Occipital lobe (tissue), 2 donors: Measurements from ENCODE around the gene CYP4A22. TPM values are rescaled to one million over a fixed set of nuclear protein-coding genes. Genes with fewer than 3 reads are reported as not detected.
"Not testable (repeated sequence)": the region's sequence is repeated elsewhere in the genome, so short reads cannot be mapped to it uniquely, and the experiment has no call there.

Source experiments
- DNase-seq: peaks from one replicate; lab custom pipeline; 2025; lab: John Stamatoyannopoulos, UW
- total RNA-seq: library from RNA; depleted of rRNA; stranded (reverse); fragments of >200 nt; gene quantifications from one replicate; pipeline ENCODE4 v1.2.3, GENCODE V29; 2014

The CYP4A22 gene
- total RNA-seq, 1 donor from 2014 or later = not detected

- no peak for DNase-seq
These were observed 47.0 kb downstream of the CYP4A22 start for GRCh38 chr1:47184090-47184821.

GRCh38 chr1:47184822-47185677 is 47.8 kb downstream of the CYP4A22 start:
- DNase-seq = no peak

DNA sequence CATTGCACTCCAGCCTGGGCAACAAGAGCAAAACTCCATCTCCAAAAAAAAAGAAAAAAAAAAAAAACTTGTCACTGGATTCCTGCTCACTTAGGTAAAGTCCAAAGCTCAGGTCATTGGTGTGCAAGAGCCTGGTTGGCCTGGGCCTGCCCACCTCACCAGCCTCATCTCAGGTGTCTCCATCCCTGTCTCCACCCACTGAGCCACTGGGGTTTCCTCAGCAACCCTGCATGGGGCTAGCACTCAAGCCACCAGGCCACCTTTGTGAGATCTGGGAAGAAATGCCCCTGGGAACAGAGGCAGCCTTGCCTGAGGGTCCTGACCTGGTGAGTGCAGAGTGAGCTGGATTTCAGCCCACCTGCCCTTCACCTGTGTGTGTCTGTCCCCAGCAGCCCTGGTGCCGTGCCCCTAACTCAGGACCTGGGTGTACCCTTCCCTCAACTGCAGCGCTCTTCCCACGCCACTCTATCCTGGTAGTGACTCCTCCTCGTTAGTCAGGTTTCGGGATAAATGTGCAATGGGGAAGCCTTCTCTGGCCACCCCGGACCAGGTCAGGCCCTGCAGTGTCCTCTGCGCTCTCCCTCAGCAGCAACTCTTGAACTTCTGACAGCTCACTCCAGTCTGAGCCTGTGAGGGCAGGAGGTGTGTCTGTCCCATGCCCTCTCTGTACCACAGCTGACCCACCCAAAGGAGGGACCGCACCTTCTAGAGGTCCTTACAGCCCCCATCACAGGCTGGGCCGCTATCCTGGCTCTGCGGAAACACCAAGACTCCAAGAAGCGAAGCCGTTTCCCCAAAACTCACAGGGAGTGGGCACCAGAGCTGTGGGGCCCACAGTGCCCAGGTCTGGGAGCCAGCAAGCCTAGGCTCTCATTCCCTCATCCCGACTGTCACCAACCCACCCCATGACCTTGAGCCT is 49.3 kb downstream of the CYP4A22 start:
- no peak for DNase-seq

- DNase-seq = no peak
These were observed 50.1 kb downstream of the CYP4A22 start for GRCh38 chr1:47187231-47187925.

DNA sequence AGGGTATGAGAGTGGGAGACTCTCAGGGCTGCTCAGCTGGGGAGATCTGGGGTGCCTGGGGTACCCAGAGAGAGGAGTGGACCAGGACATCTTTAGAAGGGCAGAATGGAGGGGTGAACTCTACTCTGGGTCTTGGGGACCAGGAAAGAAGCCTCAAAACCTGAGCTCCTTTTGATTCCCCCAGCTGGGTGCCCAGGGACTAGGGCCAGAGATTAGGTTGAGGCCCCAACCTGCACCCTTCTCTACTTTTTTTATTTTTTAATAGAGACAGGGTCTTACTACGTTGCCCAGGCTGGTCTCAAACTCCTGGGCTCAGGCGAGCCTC is 50.6 kb downstream of the CYP4A22 start:
- no peak for DNase-seq

DNA sequence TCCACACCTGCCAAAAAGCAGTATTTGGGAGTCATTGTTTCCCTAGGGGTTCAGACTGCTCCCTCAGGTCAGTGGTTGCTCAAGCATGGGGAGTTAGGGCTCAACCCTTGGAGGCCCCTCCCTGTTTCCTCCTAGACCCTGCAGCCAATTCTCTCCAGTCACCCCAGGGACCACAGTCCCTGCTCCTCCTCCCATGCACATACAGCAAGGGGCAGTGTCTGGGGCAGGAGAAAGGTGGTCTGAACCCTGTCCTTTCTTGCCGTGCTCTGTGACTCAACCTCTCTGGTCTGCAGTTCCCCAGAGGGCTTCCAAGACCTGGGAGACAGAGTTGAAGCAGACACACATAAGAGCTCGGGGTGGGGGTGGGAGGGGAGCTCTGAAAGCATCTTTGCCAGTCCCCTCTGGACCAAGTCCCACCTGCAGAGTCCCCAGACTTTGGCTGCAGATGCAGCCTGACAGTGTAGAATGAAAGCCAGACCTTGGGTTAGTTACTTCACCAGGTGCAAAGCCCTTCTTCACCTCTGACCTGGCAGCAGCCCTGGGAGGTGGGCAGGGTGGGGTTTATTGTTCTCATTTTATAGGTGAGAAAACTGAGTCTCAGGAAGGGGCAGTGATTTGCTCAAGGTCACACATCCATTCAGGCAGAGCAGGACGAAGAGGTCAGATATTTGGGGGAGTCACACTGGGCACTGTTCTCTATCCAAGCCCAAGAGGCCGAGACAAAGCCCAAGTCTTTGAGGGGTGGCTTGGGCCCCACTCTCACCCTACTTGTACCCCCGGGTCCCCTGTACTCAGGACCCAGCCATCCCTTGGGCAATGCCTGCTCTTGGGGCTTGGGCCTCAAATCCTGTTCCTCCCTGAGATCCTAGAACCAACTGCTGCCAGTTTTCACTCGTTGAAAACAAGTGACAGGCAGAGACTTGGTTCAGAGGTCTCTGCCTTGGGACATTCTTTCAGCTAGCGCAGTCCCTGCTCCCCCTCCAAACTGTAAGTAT is 51.8 kb downstream of the CYP4A22 start:
- DNase-seq = no peak

- DNase-seq = no peak
These were observed 52.7 kb downstream of the CYP4A22 start, which contains the start of gene PDZK1IP1 for GRCh38 chr1:47189844-47190508. TSS of gene PDZK1IP1 (minus strand) at chr1:47190036. CDS start at chr1:47189932, 104 bp downstream.

DNA sequence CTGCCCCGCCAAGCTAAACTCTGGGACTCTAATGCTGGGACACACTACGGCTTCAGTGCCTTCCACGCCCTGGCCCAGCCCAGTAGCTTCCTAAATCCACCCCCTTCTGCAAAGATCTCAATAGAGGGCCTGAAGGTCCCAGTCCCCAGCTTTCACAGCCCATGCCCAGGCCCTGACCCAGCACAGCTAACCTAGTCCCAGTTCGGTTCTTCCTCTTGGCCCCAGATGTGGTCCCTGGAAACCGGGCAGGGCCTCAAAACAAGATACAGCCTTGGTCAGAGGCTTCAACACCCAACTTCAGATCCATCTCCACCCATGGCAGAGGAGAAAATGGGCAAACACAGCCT is 53.2 kb downstream of the CYP4A22 start:
- no peak for DNase-seq

DNA sequence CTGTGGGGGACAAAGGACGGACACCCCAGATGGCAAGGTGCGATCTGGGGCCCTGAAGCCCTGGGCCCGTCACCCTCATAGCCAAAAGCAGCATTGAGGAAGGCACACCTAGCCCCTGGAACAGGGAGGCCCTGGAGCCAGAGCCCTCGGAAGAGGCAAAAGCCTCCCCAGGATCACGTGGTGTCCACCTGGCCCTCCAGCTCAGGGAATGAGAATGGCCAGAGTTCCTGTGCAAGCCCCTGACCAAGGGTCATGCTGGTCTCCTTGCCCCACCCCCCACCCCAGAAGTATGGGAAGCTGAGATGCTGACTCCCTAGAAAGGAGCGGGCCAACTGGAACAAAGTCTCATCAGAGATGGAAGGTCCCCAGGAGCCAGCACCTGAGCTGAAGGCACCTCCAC is 53.6 kb downstream of the CYP4A22 start:
- DNase-seq = no peak

GRCh38 chr1:47191940-47192457 is 54.8 kb downstream of the CYP4A22 start:
- no peak for DNase-seq

- peak; percentile 17 for DNase-seq
These were observed 55.5 kb downstream of the CYP4A22 start for GRCh38 chr1:47192458-47193384.

- not testable (repeated sequence) for DNase-seq
These were observed 56.3 kb downstream of the CYP4A22 start for GRCh38 chr1:47193496-47193895.

- DNase-seq = no peak
These were observed 57.1 kb downstream of the CYP4A22 start for GRCh38 chr1:47194311-47194710.

DNA sequence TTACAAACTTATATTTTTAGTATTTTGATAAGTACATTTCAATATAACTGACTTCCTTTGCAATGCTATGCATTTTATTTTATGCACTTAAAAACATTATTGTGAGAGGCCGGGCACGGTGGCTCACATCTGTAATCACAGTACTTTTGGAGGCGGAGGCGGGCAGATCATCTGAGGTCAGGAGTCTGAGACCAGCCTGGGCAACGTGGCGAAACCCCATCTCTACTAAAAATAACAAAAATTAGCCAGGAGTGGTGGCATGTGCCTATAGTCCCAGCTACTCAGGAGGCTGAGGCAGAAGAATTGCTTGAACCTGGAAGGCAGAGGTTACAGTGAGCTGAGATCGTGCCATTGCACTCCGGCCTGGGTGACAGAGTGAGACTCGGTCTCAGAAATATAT is 58.7 kb downstream of the CYP4A22 start:
- not testable (repeated sequence) for DNase-seq

DNA sequence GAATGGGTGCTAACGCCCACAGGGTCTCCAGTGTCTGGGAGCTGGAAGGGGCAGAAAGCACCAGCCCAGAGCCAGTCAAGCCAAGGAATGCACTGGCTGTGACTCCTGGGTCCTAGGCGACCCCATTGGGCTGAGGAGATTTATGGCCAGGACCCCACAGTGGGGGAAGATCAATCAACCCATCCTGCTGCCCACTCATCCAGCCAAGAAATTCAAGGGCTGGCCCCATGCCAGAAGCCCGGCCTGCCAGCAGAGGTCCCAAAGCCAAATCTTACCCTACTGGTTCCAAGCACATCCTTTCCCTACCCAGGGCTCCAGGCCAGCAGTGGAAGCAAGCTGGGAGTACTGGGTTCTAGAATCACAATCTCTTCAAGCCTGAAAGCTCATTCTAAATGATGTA is 59.4 kb downstream of the CYP4A22 start:
- no peak for DNase-seq

- DNase-seq = no peak
These were observed 61.0 kb downstream of the CYP4A22 start for GRCh38 chr1:47198214-47198613.
